HG03460 (cell line): ENCODE results near the gene NCK1.

Experiments
- ATAC-seq: cut with Tn5 transposase; IDR thresholded peaks from one replicate; pipeline ENCODE4 v1.9.1; 2021; ENCODE audit not compliant: unreplicated experiment

The NCK1 gene

GRCh38 chr3:136861890-136862616 is at the start of gene NCK1:
NCK1 (plus strand) TSS chr3:136862208; CDS start chr3:136928002, 65,794 bp downstream.
- ATAC-seq: peak; percentile 94

DNA sequence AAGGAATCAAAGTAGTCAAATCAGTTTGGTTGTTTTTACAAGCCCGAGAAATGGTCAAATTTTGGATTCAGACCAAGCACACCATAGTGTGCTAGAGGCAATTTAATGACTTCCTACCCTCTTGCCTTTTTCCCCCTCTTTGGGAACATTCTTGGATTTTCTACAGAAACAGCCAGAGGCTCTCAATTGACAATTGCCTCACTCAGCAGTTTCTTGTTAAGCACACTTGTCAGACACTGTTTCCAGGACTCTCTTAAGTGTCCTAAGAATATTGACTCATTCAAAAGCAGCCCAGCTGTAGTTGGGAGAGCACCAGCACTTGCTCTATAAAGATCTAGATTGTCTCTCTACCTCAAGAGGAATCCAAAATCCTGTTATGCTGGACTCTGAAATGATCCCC is 44.6 kb upstream of the NCK1 start:
- ATAC-seq: no peak

DNA sequence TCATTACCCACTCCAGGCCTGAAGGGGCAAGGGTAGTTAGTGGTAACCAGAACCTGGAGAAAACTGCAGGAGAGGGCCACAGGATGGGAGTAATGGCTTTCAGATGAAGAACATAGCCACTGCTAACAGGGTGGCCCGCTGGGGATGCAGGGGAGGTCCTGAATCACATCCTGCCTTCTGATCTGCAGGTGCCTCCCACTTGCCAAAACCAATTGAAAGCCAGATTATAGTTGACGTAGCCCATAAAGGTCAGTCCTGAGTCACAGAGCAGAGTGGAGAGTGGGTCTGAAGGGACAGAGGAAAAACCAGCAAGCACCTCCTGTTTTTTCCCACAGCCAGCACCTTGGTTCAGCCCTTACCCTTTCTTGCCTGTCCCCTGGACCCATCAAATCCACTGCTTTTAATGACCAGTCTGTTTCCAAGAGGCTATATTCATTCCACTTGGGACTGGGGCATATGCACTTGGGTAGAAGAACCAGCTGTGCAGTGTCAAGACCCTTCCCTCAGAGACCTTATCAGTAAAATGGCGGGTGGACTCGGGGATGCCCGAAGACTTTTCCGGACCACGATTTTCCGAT is 43.7 kb upstream of the NCK1 start:
- no peak for ATAC-seq

DNA sequence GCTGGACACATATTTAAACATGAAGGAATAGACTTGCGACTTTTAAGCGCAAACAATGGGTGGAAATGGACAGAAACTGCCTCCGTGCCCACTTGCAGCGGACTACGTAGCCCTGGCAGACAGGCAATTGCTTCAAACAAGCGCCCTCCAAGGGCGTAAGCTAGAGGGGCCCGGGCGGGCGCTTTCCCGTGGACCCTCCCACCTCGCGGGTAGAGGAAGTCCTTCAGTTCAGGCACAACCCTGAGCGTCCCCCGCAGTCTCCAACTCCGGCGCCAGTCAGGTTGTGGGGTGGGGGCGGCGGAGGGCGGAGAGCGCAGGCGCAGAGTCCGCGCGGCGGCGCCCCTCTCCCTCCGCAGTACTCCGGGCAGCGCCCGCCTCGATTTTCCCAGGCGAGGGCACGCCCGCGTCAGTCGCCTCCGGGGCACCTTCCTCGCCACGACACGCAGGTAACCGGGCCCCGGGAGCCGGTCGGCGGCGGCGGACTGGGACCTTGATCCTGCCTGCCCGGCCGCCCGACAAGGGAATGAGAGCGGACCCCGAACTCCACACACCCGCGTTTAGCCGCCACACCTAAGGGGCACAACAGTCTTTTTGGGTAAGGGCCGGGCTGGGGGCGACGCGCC is 43.1 kb upstream of the NCK1 start, which contains the start of gene SLC35G2:
TSS of gene SLC35G2 (plus strand) at position 358 of the 623 bp plus-strand sequence. CDS start 35,335 bp downstream, outside the sequence.
- peak; percentile 51 for ATAC-seq

DNA sequence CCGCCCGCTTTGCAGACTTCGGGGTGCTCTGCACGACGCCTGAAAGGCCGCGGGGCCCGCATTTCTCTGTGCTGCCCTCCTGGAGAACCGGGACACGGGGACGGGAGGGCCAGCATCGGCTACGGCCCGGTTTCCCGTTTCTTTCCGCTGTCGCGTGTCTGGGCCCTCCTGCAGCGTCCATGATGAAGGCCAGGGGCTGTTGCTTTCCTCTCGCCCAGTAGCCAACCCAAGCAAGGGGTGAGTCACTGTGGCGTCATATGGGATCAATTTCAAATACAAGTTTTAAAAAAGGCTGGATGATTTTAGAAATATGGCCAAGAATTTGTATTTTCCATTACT is 42.6 kb upstream of the NCK1 start:
- peak; percentile 28 for ATAC-seq

DNA sequence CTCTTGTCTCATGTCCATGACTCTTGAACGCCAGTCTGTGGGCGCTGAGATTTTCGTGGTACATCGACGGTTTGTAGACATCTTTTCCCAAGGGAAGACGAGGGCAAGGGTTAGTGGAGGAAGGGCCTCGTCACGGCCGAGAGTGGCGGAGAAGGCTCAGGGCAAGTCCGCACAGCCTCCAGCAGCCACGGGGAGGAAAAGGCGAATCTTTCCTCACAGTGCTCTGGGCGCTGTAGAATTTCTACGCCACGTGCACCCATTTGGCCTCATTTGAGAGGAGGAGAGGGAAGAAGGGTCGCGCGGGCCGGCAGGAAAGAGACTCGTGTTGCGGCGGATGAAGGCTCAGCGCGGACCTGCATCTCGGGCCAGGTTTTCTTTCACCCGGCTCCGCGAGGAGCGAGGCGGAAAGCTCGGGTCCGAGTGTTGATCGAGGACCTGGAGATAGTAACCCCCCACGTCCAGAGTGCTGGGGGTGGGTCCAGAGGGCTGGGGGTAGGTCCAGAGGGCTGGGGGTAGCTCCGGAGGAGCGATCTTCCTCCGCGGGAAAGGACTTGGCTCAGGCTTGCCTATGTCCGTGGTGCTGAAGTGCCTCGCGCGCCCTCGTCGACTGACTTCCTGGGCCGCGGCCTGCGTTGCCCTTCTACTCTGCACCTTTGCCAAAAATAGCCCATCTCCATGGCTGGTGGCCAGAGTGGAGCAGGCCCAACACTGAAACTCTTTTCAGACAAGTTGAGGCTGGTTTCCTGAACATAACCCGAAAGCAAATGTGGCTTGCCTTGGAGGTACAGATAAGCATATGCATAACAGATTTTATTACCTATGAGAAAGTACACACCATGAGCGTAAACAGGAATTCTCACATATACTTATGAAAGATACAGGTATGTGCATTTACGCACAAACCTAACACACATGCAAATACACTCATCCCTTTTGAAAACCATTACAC is 42.0 kb upstream of the NCK1 start:
- ATAC-seq: no peak

GRCh38 chr3:136831461-136831860 is 30.5 kb upstream of the NCK1 start:
- no peak for ATAC-seq

- no peak for ATAC-seq
Observed at GRCh38 chr3:136835089-136835812, 26.8 kb upstream of the NCK1 start.

DNA sequence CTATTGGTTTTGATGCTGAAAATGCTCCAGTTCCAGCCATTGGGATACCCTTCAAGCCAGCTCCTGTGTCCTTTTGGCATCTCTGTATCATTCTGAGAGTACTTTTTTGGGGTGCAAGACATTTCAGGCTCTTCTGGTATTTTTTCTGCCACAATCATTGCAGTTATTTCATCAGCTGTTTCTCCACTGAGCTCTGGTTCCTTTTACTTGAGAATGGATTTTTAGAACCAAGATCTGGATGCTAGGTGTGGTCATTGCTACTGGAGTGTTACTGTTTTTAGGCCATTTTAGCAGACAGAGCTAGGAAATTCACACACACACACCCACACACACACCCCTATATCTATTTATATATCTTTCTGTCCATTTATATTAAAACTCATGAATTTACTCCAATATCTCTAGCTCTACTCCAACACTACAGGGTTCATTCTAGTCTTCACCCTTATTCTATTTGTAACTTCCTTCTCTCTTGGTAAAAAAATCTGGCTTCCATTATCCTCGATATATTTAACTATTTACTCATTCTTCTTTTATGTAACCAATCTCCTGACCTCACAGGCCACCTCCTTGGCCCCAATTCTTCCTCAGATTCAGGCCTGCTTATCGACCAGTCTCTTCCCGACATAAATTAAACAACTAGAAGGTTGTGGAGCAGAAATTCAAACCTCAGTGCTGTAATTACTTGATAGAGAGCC is 26.0 kb upstream of the NCK1 start:
- ATAC-seq: no peak

DNA sequence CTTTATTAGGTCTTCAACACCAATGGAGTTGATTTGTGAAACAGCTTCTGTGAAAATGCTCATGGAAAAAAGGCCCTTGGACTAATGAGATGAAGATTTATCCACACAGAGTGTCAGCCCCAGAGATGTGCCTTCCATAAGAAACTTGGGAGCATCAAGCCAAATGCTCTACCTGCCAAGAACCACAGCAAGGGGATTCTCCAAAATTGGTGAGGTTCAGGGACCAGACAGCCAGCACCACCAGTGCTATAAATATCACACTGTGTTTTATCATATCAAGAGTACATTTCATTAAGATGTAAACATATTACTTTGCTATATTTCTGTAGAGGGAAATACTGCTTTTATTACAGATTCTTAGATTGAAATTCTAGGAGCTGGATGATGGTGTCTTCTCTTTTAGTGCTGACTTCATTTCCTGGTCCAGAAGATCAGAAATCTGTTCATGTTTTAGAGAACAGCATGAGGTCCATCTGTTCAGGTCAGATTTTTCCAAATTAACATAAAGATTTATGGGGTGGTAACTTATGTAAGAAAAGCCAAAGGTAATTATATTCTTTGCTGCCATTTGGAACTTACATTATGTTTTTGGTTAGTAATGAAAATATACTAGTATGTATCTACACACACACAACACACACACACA is 25.4 kb upstream of the NCK1 start:
- no peak for ATAC-seq

DNA sequence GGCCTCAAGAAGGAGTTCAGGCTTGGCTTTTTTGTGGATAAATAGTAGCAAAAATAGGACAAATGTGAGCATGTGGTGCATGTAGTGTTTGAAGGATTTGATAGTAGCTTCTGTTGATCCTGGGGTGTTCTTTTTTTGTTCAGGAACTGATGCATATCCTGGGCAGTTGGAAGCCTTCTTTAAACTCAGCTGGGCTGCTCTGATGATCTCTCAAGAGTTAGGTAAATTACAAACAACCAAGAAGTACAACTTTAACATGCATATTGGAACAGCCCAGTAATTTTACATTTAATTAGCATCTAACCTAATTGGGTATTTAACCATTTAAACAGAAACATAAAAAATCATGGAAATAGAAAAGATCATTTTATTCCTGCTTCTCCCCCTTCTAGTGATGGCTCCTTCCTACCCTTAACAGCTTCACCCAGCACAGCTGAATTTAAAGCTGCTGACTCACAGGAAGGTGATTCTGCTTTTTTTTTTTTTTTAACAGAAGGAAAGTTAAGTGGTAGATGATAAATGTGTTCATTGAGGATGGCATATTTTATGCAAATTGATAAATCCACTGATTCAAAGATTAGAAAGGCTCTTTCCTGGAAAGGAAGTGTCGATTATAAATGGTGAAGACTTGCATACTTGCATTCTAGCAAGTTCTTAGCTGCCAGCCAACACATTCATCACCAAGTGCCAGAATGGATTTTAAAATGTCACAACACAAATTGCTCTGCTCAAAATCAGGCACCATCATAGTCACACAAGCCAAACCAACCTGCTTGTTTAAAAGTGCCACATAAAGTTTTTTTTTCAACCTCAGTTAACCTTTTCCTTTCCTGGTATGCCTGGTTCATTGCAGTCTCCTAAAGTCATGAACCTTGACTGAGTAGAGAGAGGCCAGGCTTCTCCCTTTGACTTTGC is 23.1 kb upstream of the NCK1 start:
- ATAC-seq: no peak

DNA sequence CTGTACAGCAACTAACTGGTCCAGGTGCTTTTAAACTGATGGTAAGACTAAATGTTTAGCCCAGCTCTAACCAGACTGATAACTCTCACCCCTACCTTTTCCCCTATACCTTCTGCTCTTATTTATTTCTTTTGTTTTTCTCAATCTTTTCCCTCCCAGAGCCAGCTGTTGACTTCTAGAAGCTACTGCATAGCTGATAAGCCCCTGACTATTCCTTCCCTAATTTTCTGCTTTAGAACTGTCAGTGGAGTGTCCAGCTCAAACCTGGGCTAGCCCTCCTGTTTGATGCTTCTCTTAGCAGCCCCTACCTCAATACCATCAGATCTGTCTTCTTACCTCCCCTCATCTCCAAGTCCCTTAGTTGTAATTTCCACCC is 22.5 kb upstream of the NCK1 start:
- no peak for ATAC-seq

GRCh38 chr3:136840252-136840651 is 21.8 kb upstream of the NCK1 start:
- no peak for ATAC-seq

DNA sequence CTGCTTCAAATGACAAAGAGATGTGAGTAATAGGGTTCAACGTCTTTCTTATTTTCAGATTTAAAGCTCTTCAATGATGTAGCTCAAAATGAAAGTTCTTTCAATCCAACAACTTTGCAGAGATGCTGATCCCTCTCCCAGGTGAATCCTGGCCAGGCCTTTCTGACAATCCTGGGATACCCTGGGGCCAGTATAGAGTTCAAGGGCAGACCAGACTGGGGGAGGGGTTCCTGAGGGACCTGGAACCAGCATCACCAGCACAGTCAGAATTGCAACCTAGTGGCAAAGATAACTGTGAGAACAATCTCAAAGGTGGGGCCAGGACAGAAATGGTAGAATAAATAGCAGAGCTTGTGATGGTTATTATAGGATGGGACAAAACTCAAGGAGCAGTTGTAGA is 19.7 kb upstream of the NCK1 start:
- no peak for ATAC-seq

DNA sequence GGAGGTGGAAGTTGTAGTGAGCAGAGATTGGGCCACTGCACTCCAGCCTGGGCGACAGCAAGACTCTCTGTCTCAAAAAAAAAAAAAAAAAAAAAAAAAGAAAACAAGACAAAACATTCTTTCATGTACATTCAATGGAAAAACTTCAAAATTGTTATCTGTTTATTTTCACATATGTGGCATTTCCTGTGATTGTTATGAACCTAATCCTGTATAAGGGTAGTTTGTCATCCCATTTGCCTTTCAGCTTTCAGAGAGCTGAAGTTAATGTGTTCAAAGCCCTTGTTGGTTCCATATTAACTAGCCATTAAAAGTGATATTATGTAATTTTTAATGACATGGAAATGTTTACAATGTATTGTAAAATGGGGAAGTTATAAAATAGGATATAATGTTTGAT is 17.3 kb upstream of the NCK1 start:
- ATAC-seq: no peak

GRCh38 chr3:136852180-136852579 is 9.8 kb upstream of the NCK1 start:
- ATAC-seq: no peak

GRCh38 chr3:136856665-136857064 is 5.3 kb upstream of the NCK1 start:
- ATAC-seq: no peak

- ATAC-seq: no peak
Observed at GRCh38 chr3:136858381-136858780, 3.6 kb upstream of the NCK1 start.

DNA sequence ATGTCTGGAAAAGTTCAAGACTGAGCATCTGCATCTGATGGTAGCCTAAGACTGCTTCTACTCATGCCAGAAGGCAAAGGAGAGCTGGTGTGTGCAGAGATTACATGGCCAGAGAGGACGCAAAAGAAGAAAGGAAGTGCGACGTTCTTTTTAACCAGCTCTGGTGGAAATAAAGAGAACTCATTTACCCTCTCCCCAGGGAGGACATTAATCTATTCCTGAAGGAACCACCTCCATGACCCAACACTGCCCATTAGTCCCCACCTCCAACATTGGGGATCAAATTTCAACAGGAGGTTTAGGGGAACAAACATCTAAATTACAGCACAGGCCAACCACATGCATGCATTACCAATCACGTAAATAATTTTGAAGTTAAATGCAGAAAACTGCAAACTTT is 1.5 kb upstream of the NCK1 start:
- no peak for ATAC-seq
